PC-9 (cell line): ENCODE measurements around the gene NHS. TPM values are rescaled to one million over a fixed set of nuclear protein-coding genes. Genes with fewer than 3 reads are reported as not detected.

Source experiments
- BruUV-seq: library from RNA; stranded (reverse); fragments of 400-500 nt; replicated peaks from 2 replicates; lab custom pipeline; 2021; lab: Mats Ljungman, UMichigan
- CTCF ChIA-PET: fragments of 300-600 bp; sonication (Branson Sonifier 250); formaldehyde crosslinking; loops from one replicate; lab custom pipeline; 2022; ENCODE audit warnings: antibody characterized with exemption; lab: Charles Lee
- POLR2A ChIA-PET: fragments of 300-600 bp; sonication (Branson Sonifier 250); formaldehyde crosslinking; loops from one replicate; lab custom pipeline; 2022; ENCODE audit warnings: antibody characterized with exemption; ENCODE audit not compliant: unreplicated experiment; lab: Charles Lee
- DNase-seq, 2 experiments: peaks; one replicate each; pipeline versions ENCODE4 v3.0.0 to v3.0.0-alpha.2; 2015 to 2022; ENCODE audit warnings: mixed read lengths in 1 of 2
- H2AFZ ChIP-seq: fragments of 200-600 bp; sonication (generic); 2 replicates; pipeline ENCODE4 v1.8.1; 2017; ENCODE audit warnings: antibody characterized with exemption
- H3F3A ChIP-seq: fragments of 200-600 bp; sonication (generic); 2 replicates; pipeline ENCODE4 v1.8.1; 2017; ENCODE audit warnings: antibody characterized with exemption, mild to moderate bottlenecking, low read depth; ENCODE audit not compliant: insufficient read depth
- H3K27ac ChIP-seq: fragments of 200-600 bp; sonication (generic); 2 replicates; pipeline ENCODE4 v1.6.1; 2016; ENCODE audit warnings: mixed run types
- H3K27me3 ChIP-seq: fragments of 200-600 bp; sonication (generic); 2 replicates; pipeline ENCODE4 v1.6.1; 2016; ENCODE audit warnings: low read depth, mixed run types; ENCODE audit not compliant: insufficient read depth
- H3K36me3 ChIP-seq: fragments of 200-600 bp; sonication (generic); 2 replicates; pipeline ENCODE4 v1.6.1; 2016; ENCODE audit warnings: low read depth, mixed run types
- H3K4me1 ChIP-seq: fragments of 200-600 bp; sonication (generic); replicated peaks from 2 replicates; pipeline ENCODE4 v1.6.1; 2016; ENCODE audit warnings: mixed run types; ENCODE audit not compliant: insufficient read depth
- H3K4me2 ChIP-seq: fragments of 200-600 bp; sonication (generic); 2 replicates; pipeline ENCODE4 v1.6.1; 2017; ENCODE audit warnings: mixed run types
- H3K4me3 ChIP-seq: fragments of 200-600 bp; sonication (generic); 2 replicates; pipeline ENCODE4 v1.6.1; 2016; ENCODE audit warnings: mixed run types
- H3K79me2 ChIP-seq: fragments of 200-600 bp; sonication (generic); 2 replicates; pipeline ENCODE4 v1.6.1; 2017; ENCODE audit warnings: low read depth, mixed run types
- H3K9me2 ChIP-seq: fragments of 200-600 bp; sonication (generic); 2 replicates; pipeline ENCODE4 v1.8.1; 2017; ENCODE audit warnings: mild to moderate bottlenecking; ENCODE audit not compliant: insufficient read depth
- H3K9me3 ChIP-seq: fragments of 200-600 bp; sonication (generic); 2 replicates; pipeline ENCODE4 v1.8.1; 2016; ENCODE audit warnings: low read depth; ENCODE audit not compliant: insufficient read depth
- H4K20me1 ChIP-seq: fragments of 200-600 bp; sonication (generic); 2 replicates; pipeline ENCODE4 v1.8.1; 2017; ENCODE audit not compliant: insufficient read depth
- CTCF ChIP-seq: fragments of 200-600 bp; sonication (generic); conservative IDR thresholded peaks from 2 replicates; pipeline ENCODE4 v1.6.1; 2017; ENCODE audit warnings: mixed run types, antibody characterized with exemption, mild to moderate bottlenecking, moderate library complexity
- EZH2 ChIP-seq: fragments of 200-600 bp; sonication (generic); IDR thresholded peaks from 2 replicates; pipeline ENCODE4 v1.8.0; 2017; ENCODE audit warnings: antibody characterized with exemption, low read depth
- intact Hi-C: fragments of 100-400 bp; cut with micrococcal nuclease; formaldehyde crosslinking; loops from one replicate; pipeline ENCODE4 v1.10.0; 2022; ENCODE audit not compliant: unreplicated experiment
- total RNA-seq: library from RNA; stranded (reverse); gene quantifications from 2 replicates; pipeline ENCODE4 v1.2.3, GENCODE V29; 2021

NHS gene
- total RNA-seq, 1 experiment from 2014 or later: 6.7 TPM

GRCh38 chrX:17588303-17588702 is 213.3 kb downstream of the NHS start:
- Histone ChIP-seq H2AFZ (no peak overlapping the region), H3K27me3 (no peaks in the 10 kb centered on the region), H4K20me1 (no peaks in the 10 kb centered on the region), H3K4me1 (peaks cover 49% of the 10 kb centered on the region), H3K9me3 (no peaks in the 10 kb centered on the region), H3K79me2 (peaks cover 28% of the 10 kb centered on the region), H3K4me3 (no peak overlapping the region), H3K27ac (peak overlapping the region; percentile 13; the same call in 1 of the 2 replicates), H3K9me2 (no peaks in the 10 kb centered on the region), H3K36me3 (no peaks in the 10 kb centered on the region), H3K4me2 (no peak overlapping the region), H3F3A (peaks cover 14% of the 10 kb centered on the region; the same call in 1 of the 2 replicates)
- POLR2A ChIA-PET: no interaction called here
- TF ChIP-seq CTCF (no peak), EZH2 (no peak)
- intact Hi-C loops: no loop called here
- no peak for DNase-seq
- no TSS peak for BruUV-seq
- CTCF ChIA-PET: no interaction called here

GRCh38 chrX:17590892-17591740 is 216.1 kb downstream of the NHS start:
- intact Hi-C loops: loop anchor here (1.0 to 2.0 kb wide), 5 partner anchors 64 to 349 kb away; partner anchors contain the start of gene NHS
- Histone ChIP-seq H3K9me2 (no peaks in the 10 kb centered on the region), H4K20me1 (no peaks in the 10 kb centered on the region), H3K79me2 (0 out of 2 replicates have a peak, but pooled peaks cover 22% of the 10 kb centered on the region), H3K4me3 (no peak overlapping the region; the same call in 1 of the 2 replicates), H3K4me1 (peaks cover 57% of the 10 kb centered on the region), H3K36me3 (no peaks in the 10 kb centered on the region), H3K9me3 (no peaks in the 10 kb centered on the region), H3K27ac (peak overlapping the region; percentile 82), H3K4me2 (peak overlapping the region; percentile 78), H3K27me3 (no peaks in the 10 kb centered on the region), H2AFZ (no peak overlapping the region), H3F3A (peaks cover 23% of the 10 kb centered on the region; the same call in 1 of the 2 replicates)
- no peak for TF ChIP-seq EZH2
- peak; percentile 85 for TF ChIP-seq CTCF
- POLR2A ChIA-PET: interaction anchor here (0.6 to 0.7 kb wide), 3 partner anchors 89 to 819 kb away, joined by 3 to 7 read pairs (median 6); no protein-coding TSS in a partner anchor
- BruUV-seq: no TSS peak
- peak; percentile 58 to 72 for DNase-seq
- CTCF ChIA-PET: interaction anchor here (0.6 to 0.9 kb wide), 2 partner anchors 50 to 51 kb away, joined by 3 read pairs; no protein-coding TSS in a partner anchor

- peak overlapping the region; percentile 82 for H3K27ac ChIP-seq
- TF ChIP-seq CTCF: no peak
- peak overlapping the region; percentile 78 for H3K4me2 ChIP-seq
- BruUV-seq: no TSS peak
- ChIA-PET CTCF (interaction anchor here (0.9 kb wide), 1 partner anchor 49 kb away, joined by 3 read pairs; no protein-coding TSS in a partner anchor), POLR2A (interaction anchor here (0.6 to 0.7 kb wide), 2 partner anchors 88 to 383 kb away, joined by 6 to 7 read pairs; no protein-coding TSS in a partner anchor)
- H4K20me1 ChIP-seq: no peaks in the 10 kb centered on the region
- peaks cover 64% of the 10 kb centered on the region for H3K4me1 ChIP-seq
- H3K27me3 ChIP-seq: no peaks in the 10 kb centered on the region
- peaks cover 27% of the 10 kb centered on the region; the same call in 1 of the 2 replicates for H3F3A ChIP-seq
- peak in 1 of 2 experiments; percentile 65 for DNase-seq
- no peak overlapping the region; the same call in 1 of the 2 replicates for H3K4me3 ChIP-seq
- no peaks in the 10 kb centered on the region for H3K9me2 ChIP-seq
- H2AFZ ChIP-seq: no peak overlapping the region
- H3K79me2 ChIP-seq: 0 out of 2 replicates have a peak, but pooled peaks cover 21% of the 10 kb centered on the region
- no peaks in the 10 kb centered on the region for H3K9me3 ChIP-seq
- H3K36me3 ChIP-seq: no peaks in the 10 kb centered on the region
- intact Hi-C loops: loop anchor here (1.0 to 2.0 kb wide), 5 partner anchors 65 to 349 kb away; partner anchors contain the start of gene NHS
Measured at GRCh38 chrX:17591741-17592110, 216.7 kb downstream of the NHS start.
